GM19023 (cell line): Measurements from ENCODE around the gene DDB1.

ENCODE experiments used
- ATAC-seq: cut with Tn5 transposase; IDR thresholded peaks from one replicate; pipeline ENCODE4 v1.9.1; 2021; ENCODE audit warnings: mild to moderate bottlenecking, moderate library complexity; ENCODE audit not compliant: unreplicated experiment

Gene DDB1

GRCh38 chr11:61332797-61333549, at the start of gene DDB1, which contains the start of gene TKFC:
DDB1 (minus strand) TSS chr11:61333105; CDS start chr11:61332968, 137 bp downstream.
TKFC (plus strand) TSS chr11:61333228; CDS start chr11:61334729, 1,501 bp downstream.
- ATAC-seq: peak; percentile 85

- no peak for ATAC-seq
Observed at GRCh38 chr11:61380884-61381283, 48.0 kb upstream of the DDB1 start.

GRCh38 chr11:61378713-61379313, 45.9 kb upstream of the DDB1 start:
- no peak for ATAC-seq

GRCh38 chr11:61377461-61378160, 44.7 kb upstream of the DDB1 start:
- ATAC-seq: no peak

- no peak for ATAC-seq
Observed at GRCh38 chr11:61375761-61376108, 42.8 kb upstream of the DDB1 start.

- no peak for ATAC-seq
Observed at GRCh38 chr11:61372659-61373420, 39.9 kb upstream of the DDB1 start.

GRCh38 chr11:61370349-61371005, 37.6 kb upstream of the DDB1 start:
- ATAC-seq: no peak

- peak; percentile 63 for ATAC-seq
Observed at GRCh38 chr11:61369372-61370348, 36.8 kb upstream of the DDB1 start.

- no peak for ATAC-seq
Observed at GRCh38 chr11:61368646-61369045, 35.7 kb upstream of the DDB1 start.

- ATAC-seq: no peak
Observed at GRCh38 chr11:61367406-61367805, 34.5 kb upstream of the DDB1 start.

GRCh38 chr11:61364012-61364675, 31.2 kb upstream of the DDB1 start:
- no peak for ATAC-seq

- ATAC-seq: no peak
Observed at GRCh38 chr11:61362542-61362875, 29.6 kb upstream of the DDB1 start.

- ATAC-seq: peak; percentile 87
Observed at GRCh38 chr11:61361741-61362541, 29.0 kb upstream of the DDB1 start, which contains the start of the genes CYB561A3 and TMEM138. CYB561A3 (minus strand) TSS chr11:61361882; CDS start chr11:61356713, 5,169 bp downstream. TMEM138 (plus strand) TSS chr11:61362374; CDS start chr11:61364391, 2,017 bp downstream.

- no peak for ATAC-seq
Observed at GRCh38 chr11:61361237-61361740, 28.4 kb upstream of the DDB1 start.

GRCh38 chr11:61359516-61359915, 26.6 kb upstream of the DDB1 start:
- no peak for ATAC-seq

GRCh38 chr11:61358566-61358965, 25.7 kb upstream of the DDB1 start:
- no peak for ATAC-seq

GRCh38 chr11:61357894-61358239, 25.0 kb upstream of the DDB1 start:
- no peak for ATAC-seq
